ENCODE results near the gene KRTAP19-5.

DNA sequence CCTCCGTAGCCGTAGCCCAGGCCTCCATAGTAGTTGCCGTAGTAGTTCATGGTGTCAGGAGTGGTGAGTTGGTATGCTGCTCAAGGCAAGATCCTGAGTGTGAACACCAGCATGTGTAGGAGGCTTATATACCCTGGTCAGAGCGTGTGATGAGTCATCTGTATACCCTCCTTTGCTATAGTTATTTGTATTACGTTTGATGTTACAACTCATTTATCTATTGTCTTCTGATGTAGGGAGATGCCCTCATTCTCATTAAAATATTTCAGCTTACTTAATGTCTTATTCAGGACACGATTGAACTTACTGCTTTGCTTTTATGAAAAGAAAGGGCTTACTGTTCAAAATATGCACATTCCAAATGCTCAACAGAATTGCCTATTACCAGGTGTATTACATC, at the start of gene KRTAP19-5:
- TF ChIP-seq EP300 (IDR thresholded peaks at IDR 0.05) (no peak), POLR2A (IDR thresholded peaks at IDR 0.05) (no peak)
- TF ChIP-seq, protein P1, sequence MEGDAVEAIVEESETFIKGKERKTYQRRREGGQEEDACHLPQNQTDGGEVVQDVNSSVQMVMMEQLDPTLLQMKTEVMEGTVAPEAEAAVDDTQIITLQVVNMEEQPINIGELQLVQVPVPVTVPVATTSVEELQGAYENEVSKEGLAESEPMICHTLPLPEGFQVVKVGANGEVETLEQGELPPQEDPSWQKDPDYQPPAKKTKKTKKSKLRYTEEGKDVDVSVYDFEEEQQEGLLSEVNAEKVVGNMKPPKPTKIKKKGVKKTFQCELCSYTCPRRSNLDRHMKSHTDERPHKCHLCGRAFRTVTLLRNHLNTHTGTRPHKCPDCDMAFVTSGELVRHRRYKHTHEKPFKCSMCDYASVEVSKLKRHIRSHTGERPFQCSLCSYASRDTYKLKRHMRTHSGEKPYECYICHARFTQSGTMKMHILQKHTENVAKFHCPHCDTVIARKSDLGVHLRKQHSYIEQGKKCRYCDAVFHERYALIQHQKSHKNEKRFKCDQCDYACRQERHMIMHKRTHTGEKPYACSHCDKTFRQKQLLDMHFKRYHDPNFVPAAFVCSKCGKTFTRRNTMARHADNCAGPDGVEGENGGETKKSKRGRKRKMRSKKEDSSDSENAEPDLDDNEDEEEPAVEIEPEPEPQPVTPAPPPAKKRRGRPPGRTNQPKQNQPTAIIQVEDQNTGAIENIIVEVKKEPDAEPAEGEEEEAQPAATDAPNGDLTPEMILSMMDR (IDR thresholded peaks at IDR 0.05): no peak

Data from tibial nerve (tissue), 4 donors.